ENCODE data around the gene CHSY1.

Gene CHSY1

GRCh38 chr15:101187820-101188636 lies 63.8 kb downstream of the CHSY1 start:
- DNase-seq, result no peak

- no peak for DNase-seq
These were observed 66.1 kb downstream of the CHSY1 start for GRCh38 chr15:101185770-101186169.

- DNase-seq, result no peak
These were observed 66.5 kb downstream of the CHSY1 start for GRCh38 chr15:101185336-101185735.

- no peak for DNase-seq
These were observed 67.0 kb downstream of the CHSY1 start for GRCh38 chr15:101184830-101185229.

GRCh38 chr15:101183931-101184305 lies 67.9 kb downstream of the CHSY1 start:
- no peak for DNase-seq

- no peak for DNase-seq
These were observed 68.5 kb downstream of the CHSY1 start for GRCh38 chr15:101183226-101183930.

- peak in 1 of 5 experiments; percentile 30 for DNase-seq
These were observed 69.6 kb downstream of the CHSY1 start for GRCh38 chr15:101182215-101182614.

GRCh38 chr15:101181349-101181748 lies 70.5 kb downstream of the CHSY1 start:
- DNase-seq, result no peak

- DNase-seq, result peak in 1 of 5 experiments; percentile 22
These were observed 71.1 kb downstream of the CHSY1 start for GRCh38 chr15:101180620-101181307.

GRCh38 chr15:101179341-101180153 lies 72.3 kb downstream of the CHSY1 start:
- no peak for DNase-seq

GRCh38 chr15:101178931-101179330 lies 72.9 kb downstream of the CHSY1 start:
- DNase-seq, result no peak

- DNase-seq, result no peak
These were observed 73.4 kb downstream of the CHSY1 start for GRCh38 chr15:101178479-101178878.

GRCh38 chr15:101177866-101178265 lies 74.0 kb downstream of the CHSY1 start:
- no peak for DNase-seq

- no peak for DNase-seq
These were observed 75.2 kb downstream of the CHSY1 start for GRCh38 chr15:101176625-101177024.

GRCh38 chr15:101175401-101175800 lies 76.4 kb downstream of the CHSY1 start:
- no peak for DNase-seq

- DNase-seq, result no peak
These were observed 77.5 kb downstream of the CHSY1 start for GRCh38 chr15:101174152-101174920.

- no peak for DNase-seq
These were observed 78.4 kb downstream of the CHSY1 start for GRCh38 chr15:101173233-101174119.

- DNase-seq, result peak in 1 of 5 experiments; percentile 15
These were observed 79.3 kb downstream of the CHSY1 start for GRCh38 chr15:101172501-101173071.

- DNase-seq, result no peak
These were observed 79.9 kb downstream of the CHSY1 start for GRCh38 chr15:101171954-101172353.
